Endothelial cell of umbilical vein (primary cell): ENCODE results near the gene ACSF3. TPM values are rescaled to one million over a fixed set of nuclear protein-coding genes. Genes with fewer than 3 reads are reported as not detected.

Source experiments
- BruUV-seq: library from RNA; stranded (reverse); fragments of 400-500 nt; replicated peaks from 2 replicates; lab custom pipeline; 2021; lab: Mats Ljungman, UMichigan
- CTCF ChIA-PET: fragments of 300-600, 350-600 bp; sonication (Branson Sonifier 250); formaldehyde crosslinking; loops from one replicate; lab custom pipeline; 2021; ENCODE audit warnings: antibody characterized with exemption, inconsistent platforms; lab: Charles Lee
- POLR2A ChIA-PET: fragments of 300-600, 350-600 bp; sonication (Branson Sonifier 250); formaldehyde crosslinking; loops from one replicate; lab custom pipeline; 2021; ENCODE audit warnings: antibody characterized with exemption, inconsistent platforms; lab: Charles Lee
- DNase-seq: peaks from one replicate; pipeline ENCODE4 v3.0.0-alpha.2; 2011; ENCODE audit warnings: low read depth, low spot score
- FAIRE-seq: peaks from 2 replicates; lab custom pipeline; 2011; peaks lifted over from hg19 to GRCh38; lab: Jason Lieb, UNC
- H2AFZ ChIP-seq: 2 replicates; pipeline ENCODE4 v1.6.0; 2012; ENCODE audit warnings: low read depth, low read length, control low read depth, inconsistent platforms
- H3K27ac ChIP-seq: 2 replicates; pipeline ENCODE4 v1.5.1; 2011; ENCODE audit warnings: low read depth, mild to moderate bottlenecking, control low read depth, low read length, moderate library complexity; ENCODE audit not compliant: insufficient read depth
- H3K27me3 ChIP-seq, 2 experiments: 2 replicates each; pipeline versions ENCODE4 v1.6.0 to v1.6.1; 2011; ENCODE audit warnings: low read length in 2 of 2, mixed read lengths in 1 of 2; ENCODE audit not compliant: control insufficient read depth in 2 of 2, insufficient read depth in 2 of 2
- H3K36me3 ChIP-seq, 2 experiments: 2 replicates in 1 of 2; 3 replicates in 1 of 2; pipeline ENCODE4 v1.5.1; 2011; ENCODE audit warnings: low read length in 2 of 2, mild to moderate bottlenecking in 1 of 2, moderate library complexity in 1 of 2; ENCODE audit not compliant: control insufficient read depth in 2 of 2, insufficient read depth in 2 of 2; ENCODE audit errors: extremely low read depth in 1 of 2
- H3K4me1 ChIP-seq: 3 replicates; pipeline ENCODE4 v1.5.1; 2011; ENCODE audit warnings: mild to moderate bottlenecking, low read length; ENCODE audit not compliant: control insufficient read depth, insufficient read depth; ENCODE audit errors: extremely low read depth
- H3K4me2 ChIP-seq: 2 replicates; pipeline ENCODE4 v1.6.1; 2011; ENCODE audit warnings: low read length, control low read depth, mixed read lengths; ENCODE audit not compliant: insufficient read depth
- H3K4me3 ChIP-seq, 3 experiments: fragments of 200-600 bp in 1 of 3; sonication (generic), shearing (Covaris generic) in 1 of 3; replicated peaks in 1 of 3; 2 replicates each; pipeline ENCODE4 v1.5.1; 2011 to 2016; ENCODE audit warnings: control low read depth in 3 of 3, low read length in 3 of 3, mild to moderate bottlenecking in 2 of 3, inconsistent platforms in 1 of 3, low read depth in 1 of 3, moderate library complexity in 1 of 3; ENCODE audit not compliant: insufficient read depth in 1 of 3
- H3K79me2 ChIP-seq: 2 replicates; pipeline ENCODE4 v1.6.0; 2012; ENCODE audit warnings: low read length, inconsistent platforms; ENCODE audit not compliant: control insufficient read depth, insufficient read depth
- H3K9ac ChIP-seq: replicated peaks from 2 replicates; pipeline ENCODE3; 2011; ENCODE audit warnings: low read length, control low read depth; ENCODE audit not compliant: insufficient read depth; ENCODE audit errors: extremely low read depth
- H3K9me1 ChIP-seq: replicated peaks from 3 replicates; pipeline ENCODE4 v1.6.0; 2011; ENCODE audit warnings: mild to moderate bottlenecking, low read length; ENCODE audit not compliant: control insufficient read depth, insufficient read depth; ENCODE audit errors: extremely low read depth
- H3K9me3 ChIP-seq: replicated peaks from 2 replicates; pipeline ENCODE4 v1.5.1; 2012; ENCODE audit warnings: low read length, inconsistent platforms; ENCODE audit not compliant: control insufficient read depth, insufficient read depth
- H4K20me1 ChIP-seq: replicated peaks from 2 replicates; pipeline ENCODE3; 2011; ENCODE audit warnings: mild to moderate bottlenecking, low read length; ENCODE audit not compliant: control insufficient read depth, insufficient read depth; ENCODE audit errors: extremely low read depth
- CTCF ChIP-seq, 2 donors: IDR thresholded peaks; 1 replicate in 1 of 2; 2 replicates in 1 of 2; pipeline ENCODE4 v1.5.1; 2011; ENCODE audit warnings: low read length in 2 of 2, mild to moderate bottlenecking in 2 of 2, moderate library complexity in 2 of 2, control low read depth in 1 of 2, inconsistent platforms in 1 of 2, low read depth in 1 of 2; ENCODE audit not compliant: insufficient read depth in 1 of 2; ENCODE audit errors: extremely low read depth in 1 of 2
- EZH2 ChIP-seq: IDR thresholded peaks from 2 replicates; pipeline ENCODE4 v1.6.1; 2012; ENCODE audit warnings: borderline replicate concordance, low read depth, mild to moderate bottlenecking, moderate library complexity, low read length, inconsistent platforms; ENCODE audit not compliant: severe bottlenecking
- FOS ChIP-seq: IDR thresholded peaks from 2 replicates; pipeline ENCODE4 v1.6.1; 2011; ENCODE audit warnings: mild to moderate bottlenecking, low read length, moderate library complexity, borderline replicate concordance; ENCODE audit not compliant: insufficient read depth
- GATA2 ChIP-seq: IDR thresholded peaks from 2 replicates; pipeline ENCODE4 v1.7.0; 2011; ENCODE audit warnings: low read depth, mild to moderate bottlenecking, moderate library complexity, mixed read lengths, low read length; ENCODE audit not compliant: insufficient read length, insufficient read depth
- JUN ChIP-seq: IDR thresholded peaks from 2 replicates; pipeline ENCODE4 v1.6.1; 2011; ENCODE audit warnings: borderline replicate concordance, low read depth; ENCODE audit not compliant: insufficient read length, insufficient read depth
- MAX ChIP-seq: IDR thresholded peaks from 2 replicates; pipeline ENCODE4 v1.6.1; 2011; ENCODE audit not compliant: insufficient read depth, insufficient read length
- MYC ChIP-seq: IDR thresholded peaks from one replicate; pipeline ENCODE4 v1.6.1; 2011; ENCODE audit warnings: mild to moderate bottlenecking, low read depth, low read length
- POLR2A ChIP-seq: IDR thresholded peaks from 2 replicates; pipeline ENCODE4 v1.6.1; 2012; ENCODE audit warnings: low read depth, mild to moderate bottlenecking, control low read depth, low read length
- POLR2AphosphoS5 ChIP-seq: IDR thresholded peaks from 2 replicates; pipeline ENCODE4 v1.6.1; 2012; ENCODE audit warnings: low read depth, mild to moderate bottlenecking, control low read depth, low read length, moderate library complexity; ENCODE audit not compliant: insufficient read depth
- dilution Hi-C: fragments of 300-500 bp; cut with MboI; formaldehyde crosslinking; loops from one replicate; pipeline ENCODE4 v1.15.0; 2019; ENCODE audit warnings: low sequenced_read_pairs; ENCODE audit not compliant: extremely low pct_ligation_motif_present
- intact Hi-C: fragments of 100-400 bp; cut with micrococcal nuclease; formaldehyde crosslinking; loops from one replicate; pipeline ENCODE4 v1.10.0; 2022
- polyA plus RNA-seq, 4 experiments: library from polyadenylated mRNA; depleted of rRNA in 3 of 4; stranded (reverse) in 3 of 4; unstranded in 1 of 4; fragments of >200 nt; gene quantifications; 2 replicates each; pipeline versions ENCODE4 v1.2.1 to v1.2.3, GENCODE V29; 2011 to 2012; ENCODE audit warnings: missing spikeins in 1 of 4
- total RNA-seq: library from RNA; stranded (reverse); gene quantifications from 2 replicates; pipeline ENCODE4 v1.2.3, GENCODE V29; 2021

The ACSF3 gene
- total and polyA plus RNA-seq, 2 donors (not counting 3 experiments of a cell fraction or from before 2014, with no cell fraction given) = 18.6 to 33.2 TPM

- Histone ChIP-seq H3K27me3 (no peaks in the 10 kb centered on the region), H3K79me2 (no peaks in the 10 kb centered on the region), H3K9me3 (no peaks in the 10 kb centered on the region), H3K4me2 (no peak overlapping the region), H3K9me1 (no peaks in the 10 kb centered on the region), H3K27ac (no peak overlapping the region), H3K4me1 (no peaks in the 10 kb centered on the region), H3K9ac (no peak overlapping the region), H3K36me3 (no peaks in the 10 kb centered on the region), H4K20me1 (no peaks in the 10 kb centered on the region), H2AFZ (no peak overlapping the region), H3K4me3 (no peak overlapping the region)
- dilution Hi-C loops (no loop called here), intact Hi-C loops (no loop called here)
- POLR2A ChIA-PET = no interaction called here
- CTCF ChIA-PET = no interaction called here
- BruUV-seq = no TSS peak
- TF ChIP-seq FOS = no peak
- TF ChIP-seq CTCF (IDR thresholded peaks at IDR 0.05; ENCODE audit: extremely low read depth in 1 of 2, insufficient read depth in 1 of 2, low read depth in 1 of 2, low read length in 2 of 2) = no peak
- TF ChIP-seq GATA2 = no peak
- TF ChIP-seq EZH2 = no peak
- TF ChIP-seq JUN = no peak
- TF ChIP-seq MYC = no peak
- TF ChIP-seq MAX = no peak
- no peak for TF ChIP-seq POLR2AphosphoS5
- no peak for TF ChIP-seq POLR2A
- no peak for FAIRE-seq
- DNase-seq = no peak
These were observed 66.2 kb downstream of the ACSF3 start for GRCh38 chr16:89159850-89160354.
